ENCODE data around the gene NUCB1. TPM values are rescaled to one million over a fixed set of nuclear protein-coding genes. Genes with fewer than 3 reads are reported as not detected.

NUCB1 gene
- total and polyA plus RNA-seq, 9 of the 15 experiments (the other 6 are each of a cell fraction or from before 2014, with no cell fraction given): 3.1 to 153 (median 71.7) TPM

DNA sequence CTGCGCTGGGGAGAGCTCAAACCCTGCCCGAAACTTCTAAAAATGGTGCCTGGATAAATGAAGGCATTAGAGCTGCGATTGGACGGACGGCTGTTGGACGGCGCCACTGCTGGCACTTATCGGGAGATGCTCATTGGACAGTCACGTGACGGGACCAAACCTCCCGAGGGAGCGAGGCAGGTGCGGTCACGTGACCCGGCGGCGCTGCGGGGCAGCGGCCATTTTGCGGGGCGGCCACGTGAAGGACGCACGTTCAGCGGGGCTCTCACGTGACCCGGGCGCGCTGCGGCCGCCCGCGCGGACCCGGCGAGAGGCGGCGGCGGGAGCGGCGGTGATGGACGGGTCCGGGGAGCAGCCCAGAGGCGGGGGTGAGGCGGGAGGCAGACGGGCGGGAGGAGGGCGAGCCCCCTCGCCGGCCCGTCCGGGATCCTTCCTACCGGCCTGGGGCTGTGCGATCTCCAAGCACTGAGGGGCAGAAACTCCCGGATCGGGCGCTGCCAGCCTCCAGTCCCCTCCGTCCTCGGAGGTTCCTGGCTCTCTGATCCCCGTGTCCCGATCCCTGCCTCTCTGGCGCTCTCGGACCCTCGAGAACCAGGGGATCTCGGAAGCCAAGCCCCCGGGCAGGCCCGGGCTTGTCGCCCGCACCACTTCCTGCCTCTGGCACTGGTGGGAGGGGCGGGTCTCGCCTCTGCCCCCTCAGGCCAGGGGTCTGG is 54.6 kb downstream of the NUCB1 start, which contains the start of gene BAX (continued):
- TF ChIP-seq, protein P1, sequence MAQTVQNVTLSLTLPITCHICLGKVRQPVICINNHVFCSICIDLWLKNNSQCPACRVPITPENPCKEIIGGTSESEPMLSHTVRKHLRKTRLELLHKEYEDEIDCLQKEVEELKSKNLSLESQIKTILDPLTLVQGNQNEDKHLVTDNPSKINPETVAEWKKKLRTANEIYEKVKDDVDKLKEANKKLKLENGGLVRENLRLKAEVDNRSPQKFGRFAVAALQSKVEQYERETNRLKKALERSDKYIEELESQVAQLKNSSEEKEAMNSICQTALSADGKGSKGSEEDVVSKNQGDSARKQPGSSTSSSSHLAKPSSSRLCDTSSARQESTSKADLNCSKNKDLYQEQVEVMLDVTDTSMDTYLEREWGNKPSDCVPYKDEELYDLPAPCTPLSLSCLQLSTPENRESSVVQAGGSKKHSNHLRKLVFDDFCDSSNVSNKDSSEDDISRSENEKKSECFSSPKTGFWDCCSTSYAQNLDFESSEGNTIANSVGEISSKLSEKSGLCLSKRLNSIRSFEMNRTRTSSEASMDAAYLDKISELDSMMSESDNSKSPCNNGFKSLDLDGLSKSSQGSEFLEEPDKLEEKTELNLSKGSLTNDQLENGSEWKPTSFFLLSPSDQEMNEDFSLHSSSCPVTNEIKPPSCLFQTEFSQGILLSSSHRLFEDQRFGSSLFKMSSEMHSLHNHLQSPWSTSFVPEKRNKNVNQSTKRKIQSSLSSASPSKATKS (CRISPR knock-in tag; IDR thresholded peaks at IDR 0.05): 0 out of 2 replicates have a peak, but pooled peaks have one; percentile 54
- TF ChIP-seq, protein P2, sequence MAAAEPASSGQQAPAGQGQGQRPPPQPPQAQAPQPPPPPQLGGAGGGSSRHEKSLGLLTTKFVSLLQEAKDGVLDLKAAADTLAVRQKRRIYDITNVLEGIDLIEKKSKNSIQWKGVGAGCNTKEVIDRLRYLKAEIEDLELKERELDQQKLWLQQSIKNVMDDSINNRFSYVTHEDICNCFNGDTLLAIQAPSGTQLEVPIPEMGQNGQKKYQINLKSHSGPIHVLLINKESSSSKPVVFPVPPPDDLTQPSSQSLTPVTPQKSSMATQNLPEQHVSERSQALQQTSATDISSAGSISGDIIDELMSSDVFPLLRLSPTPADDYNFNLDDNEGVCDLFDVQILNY (CRISPR knock-in tag; IDR thresholded peaks at IDR 0.05): no peak
- no peak for TF ChIP-seq ADNP (tag; IDR thresholded peaks at IDR 0.05)
- no peak for TF ChIP-seq ATF1 (CRISPR knock-in tag; IDR thresholded peaks at IDR 0.05)
- TF ChIP-seq ATF1 (tag; IDR thresholded peaks at IDR 0.05): peak; percentile 91
- TF ChIP-seq, protein P3, sequence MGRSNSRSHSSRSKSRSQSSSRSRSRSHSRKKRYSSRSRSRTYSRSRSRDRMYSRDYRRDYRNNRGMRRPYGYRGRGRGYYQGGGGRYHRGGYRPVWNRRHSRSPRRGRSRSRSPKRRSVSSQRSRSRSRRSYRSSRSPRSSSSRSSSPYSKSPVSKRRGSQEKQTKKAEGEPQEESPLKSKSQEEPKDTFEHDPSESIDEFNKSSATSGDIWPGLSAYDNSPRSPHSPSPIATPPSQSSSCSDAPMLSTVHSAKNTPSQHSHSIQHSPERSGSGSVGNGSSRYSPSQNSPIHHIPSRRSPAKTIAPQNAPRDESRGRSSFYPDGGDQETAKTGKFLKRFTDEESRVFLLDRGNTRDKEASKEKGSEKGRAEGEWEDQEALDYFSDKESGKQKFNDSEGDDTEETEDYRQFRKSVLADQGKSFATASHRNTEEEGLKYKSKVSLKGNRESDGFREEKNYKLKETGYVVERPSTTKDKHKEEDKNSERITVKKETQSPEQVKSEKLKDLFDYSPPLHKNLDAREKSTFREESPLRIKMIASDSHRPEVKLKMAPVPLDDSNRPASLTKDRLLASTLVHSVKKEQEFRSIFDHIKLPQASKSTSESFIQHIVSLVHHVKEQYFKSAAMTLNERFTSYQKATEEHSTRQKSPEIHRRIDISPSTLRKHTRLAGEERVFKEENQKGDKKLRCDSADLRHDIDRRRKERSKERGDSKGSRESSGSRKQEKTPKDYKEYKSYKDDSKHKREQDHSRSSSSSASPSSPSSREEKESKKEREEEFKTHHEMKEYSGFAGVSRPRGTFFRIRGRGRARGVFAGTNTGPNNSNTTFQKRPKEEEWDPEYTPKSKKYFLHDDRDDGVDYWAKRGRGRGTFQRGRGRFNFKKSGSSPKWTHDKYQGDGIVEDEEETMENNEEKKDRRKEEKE (IDR thresholded peaks at IDR 0.05; ENCODE audit: borderline replicate concordance in 1 of 2, control insufficient read depth in 1 of 2, low read depth in 2 of 2, low read length in 1 of 2): 0 out of 4 replicates have a peak, but pooled peaks of 1 of the 2 experiments have one; percentile 62
- TF ChIP-seq, protein P4, sequence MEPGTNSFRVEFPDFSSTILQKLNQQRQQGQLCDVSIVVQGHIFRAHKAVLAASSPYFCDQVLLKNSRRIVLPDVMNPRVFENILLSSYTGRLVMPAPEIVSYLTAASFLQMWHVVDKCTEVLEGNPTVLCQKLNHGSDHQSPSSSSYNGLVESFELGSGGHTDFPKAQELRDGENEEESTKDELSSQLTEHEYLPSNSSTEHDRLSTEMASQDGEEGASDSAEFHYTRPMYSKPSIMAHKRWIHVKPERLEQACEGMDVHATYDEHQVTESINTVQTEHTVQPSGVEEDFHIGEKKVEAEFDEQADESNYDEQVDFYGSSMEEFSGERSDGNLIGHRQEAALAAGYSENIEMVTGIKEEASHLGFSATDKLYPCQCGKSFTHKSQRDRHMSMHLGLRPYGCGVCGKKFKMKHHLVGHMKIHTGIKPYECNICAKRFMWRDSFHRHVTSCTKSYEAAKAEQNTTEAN (CRISPR knock-in tag; IDR thresholded peaks at IDR 0.05): no peak
- TF ChIP-seq, protein P5, sequence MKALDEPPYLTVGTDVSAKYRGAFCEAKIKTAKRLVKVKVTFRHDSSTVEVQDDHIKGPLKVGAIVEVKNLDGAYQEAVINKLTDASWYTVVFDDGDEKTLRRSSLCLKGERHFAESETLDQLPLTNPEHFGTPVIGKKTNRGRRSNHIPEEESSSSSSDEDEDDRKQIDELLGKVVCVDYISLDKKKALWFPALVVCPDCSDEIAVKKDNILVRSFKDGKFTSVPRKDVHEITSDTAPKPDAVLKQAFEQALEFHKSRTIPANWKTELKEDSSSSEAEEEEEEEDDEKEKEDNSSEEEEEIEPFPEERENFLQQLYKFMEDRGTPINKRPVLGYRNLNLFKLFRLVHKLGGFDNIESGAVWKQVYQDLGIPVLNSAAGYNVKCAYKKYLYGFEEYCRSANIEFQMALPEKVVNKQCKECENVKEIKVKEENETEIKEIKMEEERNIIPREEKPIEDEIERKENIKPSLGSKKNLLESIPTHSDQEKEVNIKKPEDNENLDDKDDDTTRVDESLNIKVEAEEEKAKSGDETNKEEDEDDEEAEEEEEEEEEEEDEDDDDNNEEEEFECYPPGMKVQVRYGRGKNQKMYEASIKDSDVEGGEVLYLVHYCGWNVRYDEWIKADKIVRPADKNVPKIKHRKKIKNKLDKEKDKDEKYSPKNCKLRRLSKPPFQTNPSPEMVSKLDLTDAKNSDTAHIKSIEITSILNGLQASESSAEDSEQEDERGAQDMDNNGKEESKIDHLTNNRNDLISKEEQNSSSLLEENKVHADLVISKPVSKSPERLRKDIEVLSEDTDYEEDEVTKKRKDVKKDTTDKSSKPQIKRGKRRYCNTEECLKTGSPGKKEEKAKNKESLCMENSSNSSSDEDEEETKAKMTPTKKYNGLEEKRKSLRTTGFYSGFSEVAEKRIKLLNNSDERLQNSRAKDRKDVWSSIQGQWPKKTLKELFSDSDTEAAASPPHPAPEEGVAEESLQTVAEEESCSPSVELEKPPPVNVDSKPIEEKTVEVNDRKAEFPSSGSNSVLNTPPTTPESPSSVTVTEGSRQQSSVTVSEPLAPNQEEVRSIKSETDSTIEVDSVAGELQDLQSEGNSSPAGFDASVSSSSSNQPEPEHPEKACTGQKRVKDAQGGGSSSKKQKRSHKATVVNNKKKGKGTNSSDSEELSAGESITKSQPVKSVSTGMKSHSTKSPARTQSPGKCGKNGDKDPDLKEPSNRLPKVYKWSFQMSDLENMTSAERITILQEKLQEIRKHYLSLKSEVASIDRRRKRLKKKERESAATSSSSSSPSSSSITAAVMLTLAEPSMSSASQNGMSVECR (CRISPR knock-in tag; IDR thresholded peaks at IDR 0.05): peak; percentile 99
- no peak for TF ChIP-seq TAF7 (tag; IDR thresholded peaks at IDR 0.05)
- peak; percentile 72 for TF ChIP-seq NFIC (IDR thresholded peaks at IDR 0.05)
- peak; percentile 54; the same call in 1 of the 2 replicates for TF ChIP-seq NR4A1 (CRISPR knock-in tag; IDR thresholded peaks at IDR 0.05)
- peak; percentile 86; the same call in 1 of the 2 replicates for TF ChIP-seq NR4A1 (tag; IDR thresholded peaks at IDR 0.05)
